NT2/D1 (cell line): Measurements from ENCODE around the gene SCTR.

ENCODE experiments used
- SUZ12 ChIP-seq: IDR thresholded peaks from 2 replicates; pipeline ENCODE4 v1.6.1; 2011; ENCODE audit not compliant: insufficient read length, insufficient read depth; ENCODE audit errors: extremely low read depth
- YY1 ChIP-seq: IDR thresholded peaks from 2 replicates; pipeline ENCODE4 v1.6.1; 2011; ENCODE audit not compliant: insufficient read length, insufficient read depth
- ZNF274 ChIP-seq: IDR thresholded peaks from 2 replicates; pipeline ENCODE4 v1.6.1; 2011; ENCODE audit warnings: mild to moderate bottlenecking, low read depth, low read length

DNA sequence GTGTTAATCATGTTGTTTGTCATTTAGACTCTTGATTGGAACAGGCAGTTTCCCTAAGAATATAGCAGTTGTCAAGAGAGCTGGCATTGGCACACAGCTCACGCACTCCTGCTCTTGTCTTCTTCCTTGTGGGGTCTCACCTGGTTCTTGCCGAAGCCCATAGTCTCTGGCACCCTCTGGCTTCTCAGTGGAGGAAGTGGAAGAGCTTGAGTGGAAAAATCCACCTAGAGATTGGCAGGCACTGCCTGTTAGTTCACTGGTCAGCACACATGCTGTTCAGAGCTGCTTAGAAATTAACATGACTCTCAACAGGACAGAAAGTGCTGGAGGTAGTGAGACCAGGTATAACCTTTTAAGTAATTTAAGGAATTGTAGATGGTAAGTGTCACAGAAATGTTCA lies 28.3 kb downstream of the SCTR start:
- TF ChIP-seq YY1: no peak
- TF ChIP-seq SUZ12: no peak
- TF ChIP-seq ZNF274: no peak
